Measurements from ENCODE around the gene CEP112. TPM values are rescaled to one million over a fixed set of nuclear protein-coding genes. Genes with fewer than 3 reads are reported as not detected.

The CEP112 gene
- total and polyA plus RNA-seq, 2 of the 8 experiments (the other 6 are each of a cell fraction or from before 2014, with no cell fraction given): 0.62 to 3.1 TPM

DNA sequence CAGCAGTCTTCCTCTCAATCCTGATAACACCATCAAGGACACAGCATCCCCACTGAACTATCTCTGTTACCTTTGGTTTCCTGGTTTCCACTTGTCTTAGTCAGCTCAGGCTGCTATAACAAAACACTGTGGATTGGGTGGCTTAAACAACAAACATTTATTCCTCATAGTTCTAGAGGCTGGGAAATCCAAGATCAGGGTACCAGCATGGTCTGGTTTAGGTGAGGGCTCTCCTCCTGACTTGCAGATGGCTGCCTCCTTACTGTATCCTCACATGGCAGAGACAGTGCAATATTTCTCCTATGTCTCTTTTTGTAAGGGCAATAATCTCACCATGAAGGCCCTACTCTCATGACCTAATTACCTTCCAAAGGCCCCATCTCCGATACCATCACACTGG lies 527.2 kb downstream of the CEP112 start:
- H2AK5ac ChIP-seq (ENCODE audit: low read depth, low read length): no peak overlapping the region
- H3K4me1 ChIP-seq (replicated peaks in 1 of 4; ENCODE audit: control insufficient read depth in 3 of 4, insufficient read depth in 4 of 4, low read length in 3 of 4): peaks cover 0 to 2% (median 0%) of the 10 kb centered on the region in 4 experiments; a peak in 1 of 7 replicates
- H3K79me2 ChIP-seq (ENCODE audit: control insufficient read depth in 1 of 2, insufficient read depth in 2 of 2, low read length in 2 of 2): no peaks in the 10 kb centered on the region
- no peaks in the 10 kb centered on the region for H4K20me1 ChIP-seq (replicated peaks in 1 of 2; ENCODE audit: control insufficient read depth in 1 of 2, insufficient read depth in 2 of 2, low read length in 2 of 2)
- H3K4me2 ChIP-seq (ENCODE audit: insufficient read depth in 1 of 2, low read depth in 2 of 2, low read length in 2 of 2): no peak overlapping the region
- H3K4me3 ChIP-seq (ENCODE audit: extremely low read depth in 1 of 4, insufficient read depth in 2 of 4, low read depth in 3 of 4, low read length in 4 of 4): no peak overlapping the region
- no peak overlapping the region for H2BK12ac ChIP-seq (ENCODE audit: low read depth, low read length)
- no peak for TF ChIP-seq SP2 (IDR thresholded peaks at IDR 0.05; ENCODE audit: low read length)
- no peak for TF ChIP-seq CHD2 (IDR thresholded peaks at IDR 0.05; ENCODE audit: low read length)
- TF ChIP-seq, protein P1, sequence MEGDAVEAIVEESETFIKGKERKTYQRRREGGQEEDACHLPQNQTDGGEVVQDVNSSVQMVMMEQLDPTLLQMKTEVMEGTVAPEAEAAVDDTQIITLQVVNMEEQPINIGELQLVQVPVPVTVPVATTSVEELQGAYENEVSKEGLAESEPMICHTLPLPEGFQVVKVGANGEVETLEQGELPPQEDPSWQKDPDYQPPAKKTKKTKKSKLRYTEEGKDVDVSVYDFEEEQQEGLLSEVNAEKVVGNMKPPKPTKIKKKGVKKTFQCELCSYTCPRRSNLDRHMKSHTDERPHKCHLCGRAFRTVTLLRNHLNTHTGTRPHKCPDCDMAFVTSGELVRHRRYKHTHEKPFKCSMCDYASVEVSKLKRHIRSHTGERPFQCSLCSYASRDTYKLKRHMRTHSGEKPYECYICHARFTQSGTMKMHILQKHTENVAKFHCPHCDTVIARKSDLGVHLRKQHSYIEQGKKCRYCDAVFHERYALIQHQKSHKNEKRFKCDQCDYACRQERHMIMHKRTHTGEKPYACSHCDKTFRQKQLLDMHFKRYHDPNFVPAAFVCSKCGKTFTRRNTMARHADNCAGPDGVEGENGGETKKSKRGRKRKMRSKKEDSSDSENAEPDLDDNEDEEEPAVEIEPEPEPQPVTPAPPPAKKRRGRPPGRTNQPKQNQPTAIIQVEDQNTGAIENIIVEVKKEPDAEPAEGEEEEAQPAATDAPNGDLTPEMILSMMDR (IDR thresholded peaks at IDR 0.05; ENCODE audit: control extremely low read depth in 1 of 3, insufficient read depth in 1 of 3, low read depth in 1 of 3, low read length in 3 of 3): no peak
- no peak for TF ChIP-seq TAF1 (IDR thresholded peaks at IDR 0.05; ENCODE audit: low read depth, low read length)
- TF ChIP-seq HDAC6 (IDR thresholded peaks at IDR 0.05; ENCODE audit: low read depth, low read length): no peak
- TF ChIP-seq POU5F1 (IDR thresholded peaks at IDR 0.05; ENCODE audit: low read depth, low read length): no peak
- TF ChIP-seq SP4 (IDR thresholded peaks at IDR 0.05; ENCODE audit: low read length): no peak
- TF ChIP-seq BACH1 (IDR thresholded peaks at IDR 0.05; ENCODE audit: low read length): no peak
- no peak for TF ChIP-seq BRCA1 (IDR thresholded peaks at IDR 0.05; ENCODE audit: low read depth, low read length)
- no peak for TF ChIP-seq GABPA (IDR thresholded peaks at IDR 0.05; ENCODE audit: borderline replicate concordance, insufficient read depth, low read length)
- no peak for TF ChIP-seq JUND (IDR thresholded peaks at IDR 0.05; ENCODE audit: low read length)
- H4K8ac ChIP-seq (ENCODE audit: extremely low read depth, insufficient read depth, low read length): no peak overlapping the region
- ChIA-PET CTCF (ENCODE audit: partially characterized antibody) (interaction anchor here (0.6 kb wide), 1 partner anchor 752 kb away, joined by 4 read pairs; no protein-coding TSS in a partner anchor), POLR2A (ENCODE audit: partially characterized antibody) (no interaction called here)
- DNase-seq (ENCODE audit: low read depth in 1 of 2, low spot score in 2 of 2) (no peak), FAIRE-seq (no peak)
- no peak overlapping the region for H2BK15ac ChIP-seq (ENCODE audit: low read length)
- no peak overlapping the region for H4K91ac ChIP-seq (replicated peaks; ENCODE audit: insufficient read length, low read length)
- no peaks in the 10 kb centered on the region for H3K9me3 ChIP-seq (ENCODE audit: insufficient read depth in 2 of 2, low read depth in 1 of 2, low read length in 1 of 2)
- no peaks in the 10 kb centered on the region for H3K36me3 ChIP-seq (ENCODE audit: control insufficient read depth in 2 of 4, insufficient read depth in 4 of 4, low read length in 3 of 4)
- no peaks in the 10 kb centered on the region for H3K79me1 ChIP-seq (ENCODE audit: low read depth, low read length)
- H4K5ac ChIP-seq (ENCODE audit: insufficient read length, low read depth, low read length): no peak overlapping the region
- no peak overlapping the region for H2BK120ac ChIP-seq (replicated peaks; ENCODE audit: low read depth, low read length)
- no peak overlapping the region for H3K23ac ChIP-seq (ENCODE audit: insufficient read length)
- no peaks in the 10 kb centered on the region for H3K27me3 ChIP-seq (replicated peaks in 1 of 4; ENCODE audit: control insufficient read depth in 3 of 4, extremely low read depth in 1 of 4, insufficient read depth in 3 of 4, low read length in 3 of 4)
- no peaks in the 10 kb centered on the region for H3K23me2 ChIP-seq (ENCODE audit: low read depth, low read length)
- no peak overlapping the region for H2BK20ac ChIP-seq (ENCODE audit: low read length)
- H2BK5ac ChIP-seq (ENCODE audit: low read depth, low read length): no peak overlapping the region
- no peak overlapping the region for H3K9ac ChIP-seq (replicated peaks in 1 of 4; ENCODE audit: extremely low read depth in 1 of 4, low read depth in 3 of 4, low read length in 3 of 4)
- 100% methylated on average over 1 of the region's 1 CpG; no CpG with 5 or more reads in 1 of the 2 experiments for WGBS, 2 experiments (ENCODE audit: extremely low coverage in 1 of 2, insufficient coverage in 1 of 2, insufficient read length in 1 of 2, insufficient replicate concordance in 2 of 2, low coverage in 1 of 2, low lambda C conversion rate in 2 of 2, missing lambda C conversion rate in 1 of 2)
- H3K18ac ChIP-seq (ENCODE audit: extremely low read depth, low read length): no peak overlapping the region
- no peak overlapping the region for H3K56ac ChIP-seq (replicated peaks; ENCODE audit: insufficient read length, low read depth, low read length)
- no peak overlapping the region for H3K14ac ChIP-seq (ENCODE audit: insufficient read length)
- no peak overlapping the region for H3K27ac ChIP-seq (ENCODE audit: low read depth, low read length)
- H2AFZ ChIP-seq (ENCODE audit: low read length): no peak overlapping the region
- H3K4ac ChIP-seq (replicated peaks; ENCODE audit: insufficient read length, low read depth, low read length): no peak overlapping the region

All from H1 (cell line).